IMR-90 (cell line): ENCODE measurements around the gene FABP2. TPM values are rescaled to one million over a fixed set of nuclear protein-coding genes. Genes with fewer than 3 reads are reported as not detected.
A peak's percentile ranks its signal among the peaks of the same experiment; 100 is the strongest.

Source experiments
- ATAC-seq: fragments of 200-7000 bp; cut with Tn5 transposase; 2 replicates; pipeline ENCODE4 v1.9.1; 2020; ENCODE audit warnings: low read depth, mild to moderate bottlenecking, moderate library complexity
- BruUV-seq: library from RNA; stranded (reverse); fragments of 400-500 nt; replicated peaks from 2 replicates; lab custom pipeline; 2021; lab: Mats Ljungman, UMichigan
- CTCF ChIA-PET: fragments of 300-600 bp; formaldehyde crosslinking; extraction: SDS; loops from one replicate; lab custom pipeline; 2021; ENCODE audit warnings: antibody characterized with exemption; lab: Yijun Ruan, JAX
- POLR2A ChIA-PET: fragments of 300-600 bp; sonication (Branson Sonifier 250); formaldehyde crosslinking; loops from one replicate; lab custom pipeline; 2022; ENCODE audit warnings: antibody characterized with exemption; ENCODE audit not compliant: unreplicated experiment; lab: Charles Lee
- DNase-seq: peaks from one replicate; pipeline ENCODE4 v3.0.0; 2013
- H2AFZ ChIP-seq: replicated peaks from 2 replicates; pipeline ENCODE3; 2013; ENCODE audit warnings: low read length, mild to moderate bottlenecking; ENCODE audit not compliant: poor library complexity
- H2AK5ac ChIP-seq: 2 replicates; pipeline ENCODE4 v1.6.1; 2013; ENCODE audit warnings: low read depth, low read length, inconsistent platforms
- H2AK9ac ChIP-seq: replicated peaks from 2 replicates; pipeline ENCODE3; 2013; ENCODE audit warnings: mild to moderate bottlenecking, low read depth, low read length, moderate library complexity; ENCODE audit not compliant: poor library complexity
- H2BK120ac ChIP-seq: 2 replicates; pipeline ENCODE4 v1.6.1; 2013; ENCODE audit warnings: low read depth, low read length, inconsistent platforms
- H2BK15ac ChIP-seq: 3 replicates; pipeline ENCODE4 v1.6.1; 2013; ENCODE audit warnings: low read depth, low read length, inconsistent platforms
- H2BK20ac ChIP-seq: 2 replicates; pipeline ENCODE4 v1.6.1; 2013; ENCODE audit warnings: low read depth, mild to moderate bottlenecking, inconsistent platforms, low read length, moderate library complexity
- H2BK5ac ChIP-seq: 2 replicates; pipeline ENCODE4 v1.6.1; 2013; ENCODE audit warnings: mild to moderate bottlenecking, low read depth, low read length, inconsistent platforms; ENCODE audit not compliant: poor library complexity, severe bottlenecking
- H3K14ac ChIP-seq: replicated peaks from 2 replicates; pipeline ENCODE4 v1.6.1; 2013; ENCODE audit warnings: low read depth, low read length, inconsistent platforms
- H3K18ac ChIP-seq: 2 replicates; pipeline ENCODE4 v1.6.1; 2013; ENCODE audit warnings: low read depth, low read length, control low read depth
- H3K23ac ChIP-seq: 2 replicates; pipeline ENCODE4 v1.6.1; 2013; ENCODE audit warnings: low read depth, low read length, inconsistent platforms
- H3K27ac ChIP-seq: 2 replicates; pipeline ENCODE4 v1.5.1; 2013; ENCODE audit warnings: mild to moderate bottlenecking, control low read depth, low read length; ENCODE audit not compliant: insufficient read depth
- H3K27me3 ChIP-seq: 2 replicates; pipeline ENCODE4 v1.6.1; 2013; ENCODE audit warnings: low read length; ENCODE audit not compliant: control insufficient read depth, insufficient read depth
- H3K36me3 ChIP-seq: 2 replicates; pipeline ENCODE4 v1.6.1; 2013; ENCODE audit warnings: low read length, mixed read lengths; ENCODE audit not compliant: control insufficient read depth, insufficient read depth
- H3K4ac ChIP-seq: 2 replicates; pipeline ENCODE4 v1.6.1; 2013; ENCODE audit warnings: low read depth, low read length, inconsistent platforms
- H3K4me1 ChIP-seq: 2 replicates; pipeline ENCODE4 v1.6.1; 2013; ENCODE audit warnings: low read length, mixed read lengths; ENCODE audit not compliant: control insufficient read depth, insufficient read depth
- H3K4me2 ChIP-seq: 2 replicates; pipeline ENCODE4 v1.6.1; 2013; ENCODE audit warnings: low read depth, mild to moderate bottlenecking, control low read depth, low read length, moderate library complexity
- H3K4me3 ChIP-seq: 2 replicates; pipeline ENCODE4 v1.5.1; 2013; ENCODE audit warnings: low read depth, mild to moderate bottlenecking, control low read depth, low read length, moderate library complexity; ENCODE audit not compliant: insufficient read depth
- H3K56ac ChIP-seq: 2 replicates; pipeline ENCODE4 v1.6.1; 2013; ENCODE audit warnings: low read length, inconsistent platforms; ENCODE audit not compliant: insufficient read depth; ENCODE audit errors: extremely low read depth
- H3K79me1 ChIP-seq, 2 experiments: 2 replicates each; pipeline ENCODE4 v1.6.1; 2013; ENCODE audit warnings: low read length in 2 of 2, inconsistent platforms in 1 of 2, low read depth in 1 of 2
- H3K9ac ChIP-seq: 2 replicates; pipeline ENCODE4 v1.6.1; 2013; ENCODE audit warnings: low read depth, low read length, control low read depth
- H3K9me1 ChIP-seq: 2 replicates; pipeline ENCODE4 v1.6.1; 2013; ENCODE audit warnings: low read length, inconsistent platforms; ENCODE audit not compliant: insufficient read depth
- H3K9me3 ChIP-seq: 2 replicates; pipeline ENCODE4 v1.6.1; 2013; ENCODE audit warnings: low read length; ENCODE audit not compliant: control insufficient read depth, insufficient read depth
- H4K20me1 ChIP-seq: 2 replicates; pipeline ENCODE4 v1.6.1; 2013; ENCODE audit warnings: low read length, inconsistent platforms; ENCODE audit not compliant: insufficient read depth
- H4K5ac ChIP-seq: 2 replicates; pipeline ENCODE4 v1.6.1; 2013; ENCODE audit warnings: mild to moderate bottlenecking, low read depth, low read length, control low read depth
- H4K8ac ChIP-seq, 2 experiments: 2 replicates each; pipeline ENCODE4 v1.6.1; 2013; ENCODE audit warnings: low read depth in 2 of 2, low read length in 2 of 2, control low read depth in 1 of 2, inconsistent platforms in 1 of 2
- H4K91ac ChIP-seq: 2 replicates; pipeline ENCODE4 v1.6.1; 2013; ENCODE audit warnings: low read depth, low read length, inconsistent platforms; ENCODE audit not compliant: insufficient read depth
- BHLHE40 ChIP-seq: fragments of 150-350 bp; IDR thresholded peaks from 2 replicates; pipeline ENCODE4 v1.6.1; 2016; ENCODE audit warnings: mild to moderate bottlenecking, low read depth, low read length
- CHD1 ChIP-seq: IDR thresholded peaks from 2 replicates; pipeline ENCODE4 v1.6.1; 2012; ENCODE audit warnings: low read depth, low read length, improper control_type of control experiment
- MAFK ChIP-seq: IDR thresholded peaks from 2 replicates; pipeline ENCODE4 v1.6.1; 2012; ENCODE audit warnings: low read depth, low read length, improper control_type of control experiment
- MAZ ChIP-seq: IDR thresholded peaks from 2 replicates; pipeline ENCODE4 v1.6.1; 2012; ENCODE audit warnings: low read depth, mild to moderate bottlenecking, low read length, improper control_type of control experiment, moderate library complexity, borderline replicate concordance
- MXI1 ChIP-seq: IDR thresholded peaks from 2 replicates; pipeline ENCODE4 v1.6.1; 2012; ENCODE audit warnings: low read depth, mild to moderate bottlenecking, low read length, moderate library complexity, borderline replicate concordance
- NFE2L2 ChIP-seq: fragments of 150-350 bp; IDR thresholded peaks from 2 replicates; pipeline ENCODE4 v1.6.1; 2016; ENCODE audit warnings: low read depth, mild to moderate bottlenecking, low read length
- RCOR1 ChIP-seq: IDR thresholded peaks from 2 replicates; pipeline ENCODE4 v1.6.1; 2012; ENCODE audit warnings: mild to moderate bottlenecking, low read length, improper control_type of control experiment; ENCODE audit not compliant: insufficient replicate concordance
- RFX5 ChIP-seq: IDR thresholded peaks from 2 replicates; pipeline ENCODE4 v1.8.0; 2012; ENCODE audit warnings: low read depth, mild to moderate bottlenecking, low read length, moderate library complexity
- WGBS, 2 experiments: methylation state at CpG; one replicate each; pipeline versions ENCODE4 v1.1.5 to v1.1.7; 2013; ENCODE audit warnings: missing lambda C conversion rate in 2 of 2; ENCODE audit not compliant: insufficient read length in 1 of 2; ENCODE audit errors: extremely low coverage in 2 of 2; 5-methylcytosine and 5-hydroxymethylcytosine counted together
- dilution Hi-C: fragments of 300-500 bp; cut with HindIII; formaldehyde crosslinking; loops from one replicate; pipeline ENCODE4 v1.14.3; 2018; ENCODE audit warnings: low sequenced_read_pairs; ENCODE audit not compliant: unreplicated experiment
- in situ Hi-C: fragments of 300-500 bp; cut with MboI; formaldehyde crosslinking; loops from 3 replicates; pipeline ENCODE4 v1.14.3; 2019; ENCODE audit warnings: low sequenced_read_pairs, inconsistent platforms, mixed read lengths
- intact Hi-C: fragments of 100-400 bp; cut with micrococcal nuclease; formaldehyde crosslinking; loops from 2 replicates; pipeline ENCODE4 v1.10.0; 2022
- polyA plus RNA-seq, 3 experiments: library from polyadenylated mRNA; depleted of rRNA; stranded (reverse); fragments of >200 nt; gene quantifications; 2 replicates each; pipeline ENCODE4 v1.2.3, GENCODE V29; 2012; ENCODE audit warnings: low replicate concordance in 1 of 3
- total RNA-seq: library from RNA; depleted of rRNA; stranded (reverse); fragments of >200 nt; gene quantifications from 2 replicates; pipeline ENCODE4 v1.2.3, GENCODE V29; 2012
- TF ChIP-seq, protein P1 (sequence below): fragments of 150-350 bp; IDR thresholded peaks from 2 replicates; pipeline ENCODE4 v1.6.1; 2017; ENCODE audit warnings: mild to moderate bottlenecking, antibody characterized with exemption, low read length, low read depth
- TF ChIP-seq, protein P2 (sequence below): fragments of 150-350 bp; IDR thresholded peaks from 2 replicates; pipeline ENCODE4 v1.6.1; 2016; ENCODE audit warnings: low read depth, mild to moderate bottlenecking, low read length, moderate library complexity, borderline replicate concordance
- TF ChIP-seq, protein P3 (sequence below): conservative IDR thresholded peaks from 2 replicates; pipeline ENCODE4 v1.5.1; 2012; ENCODE audit warnings: mild to moderate bottlenecking, low read depth, low read length, improper control_type of control experiment

The FABP2 gene
- total and polyA plus RNA-seq, 2 of the 4 experiments (the other 2 are of a cell fraction), result not detected

DNA sequence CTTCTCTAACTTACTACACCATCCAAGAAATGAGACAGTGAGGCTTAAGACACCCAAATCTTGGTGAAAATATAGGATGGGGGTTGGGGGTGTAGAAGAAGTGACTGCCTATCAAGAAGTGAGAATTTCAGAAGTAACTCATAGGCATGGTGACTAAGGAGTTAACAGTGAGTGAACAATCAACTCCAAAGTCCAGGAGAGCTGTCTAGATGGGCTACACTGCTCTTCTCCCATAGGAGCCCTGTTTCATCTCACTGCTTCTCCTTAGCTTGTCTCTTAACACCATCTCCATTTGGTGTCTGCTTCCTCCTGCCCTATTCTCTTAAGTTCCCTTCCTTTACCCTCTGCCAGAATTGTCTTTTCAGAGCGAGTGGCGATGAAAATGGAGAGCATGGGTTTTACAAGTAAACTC, 22.7 kb downstream of the FABP2 start:
- Histone ChIP-seq H2BK20ac (peak overlapping the region; percentile 0; the same call in 1 of the 2 replicates), H4K8ac (peak overlapping the region; percentile 91 to 98), H3K23ac (peak overlapping the region; percentile 99), H2BK5ac (peak overlapping the region; percentile 92), H3K27ac (peak overlapping the region; percentile 90), H3K36me3 (peaks cover 11% of the 10 kb centered on the region), H3K56ac (peak overlapping the region; percentile 97), H4K5ac (peak overlapping the region; percentile 88; the same call in 1 of the 2 replicates), H3K79me1 (peaks cover 5 to 38% of the 10 kb centered on the region in 2 experiments; a peak in 3 of 4 replicates), H2AK5ac (peak overlapping the region; percentile 97), H3K4me3 (peak overlapping the region; percentile 70), H3K9me1 (0 out of 2 replicates have a peak, but pooled peaks cover 3% of the 10 kb centered on the region), H3K4ac (peak overlapping the region; percentile 98), H3K14ac (peak overlapping the region; percentile 100), H2AK9ac (peak overlapping the region; percentile 63), H3K4me2 (peak overlapping the region; percentile 86), H3K9ac (peak overlapping the region; percentile 97), H2AFZ (no peak overlapping the region), H2BK15ac (peak overlapping the region; percentile 6; the same call in 1 of the 3 replicates), H4K91ac (peak overlapping the region; percentile 98), H2BK120ac (peak overlapping the region; percentile 83), H3K27me3 (no peaks in the 10 kb centered on the region), H3K18ac (peak overlapping the region; percentile 73; the same call in 1 of the 2 replicates), H3K4me1 (no peaks in the 10 kb centered on the region; the same call in 1 of the 2 replicates), H3K9me3 (0 out of 2 replicates have a peak, but pooled peaks cover 2% of the 10 kb centered on the region), H4K20me1 (no peaks in the 10 kb centered on the region)
- WGBS, 2 experiments, result no CpG with 5 or more reads among the region's 2 CpGs
- peak; percentile 28 for DNase-seq
- peak; percentile 6 for ATAC-seq
- CTCF ChIA-PET, result no interaction called here
- POLR2A ChIA-PET, result interaction anchor here (0.6 to 1.1 kb wide), 3 partner anchors 311 to 326 kb away, joined by 3 to 7 read pairs (median 5); no protein-coding TSS in a partner anchor
- dilution Hi-C loops (loop anchor here (10.0 kb wide), 1 partner anchor 324 kb away; no protein-coding TSS in a partner anchor), intact Hi-C loops (no loop called here), in situ Hi-C loops (no loop called here)
- TF ChIP-seq NFE2L2 (no peak), RFX5 (no peak), BHLHE40 (no peak), MAFK (no peak), MXI1 (no peak), RCOR1 (no peak), CHD1 (no peak), MAZ (no peak)
- TF ChIP-seq, protein P1, sequence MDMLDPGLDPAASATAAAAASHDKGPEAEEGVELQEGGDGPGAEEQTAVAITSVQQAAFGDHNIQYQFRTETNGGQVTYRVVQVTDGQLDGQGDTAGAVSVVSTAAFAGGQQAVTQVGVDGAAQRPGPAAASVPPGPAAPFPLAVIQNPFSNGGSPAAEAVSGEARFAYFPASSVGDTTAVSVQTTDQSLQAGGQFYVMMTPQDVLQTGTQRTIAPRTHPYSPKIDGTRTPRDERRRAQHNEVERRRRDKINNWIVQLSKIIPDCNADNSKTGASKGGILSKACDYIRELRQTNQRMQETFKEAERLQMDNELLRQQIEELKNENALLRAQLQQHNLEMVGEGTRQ, result no peak
- TF ChIP-seq, protein P2, sequence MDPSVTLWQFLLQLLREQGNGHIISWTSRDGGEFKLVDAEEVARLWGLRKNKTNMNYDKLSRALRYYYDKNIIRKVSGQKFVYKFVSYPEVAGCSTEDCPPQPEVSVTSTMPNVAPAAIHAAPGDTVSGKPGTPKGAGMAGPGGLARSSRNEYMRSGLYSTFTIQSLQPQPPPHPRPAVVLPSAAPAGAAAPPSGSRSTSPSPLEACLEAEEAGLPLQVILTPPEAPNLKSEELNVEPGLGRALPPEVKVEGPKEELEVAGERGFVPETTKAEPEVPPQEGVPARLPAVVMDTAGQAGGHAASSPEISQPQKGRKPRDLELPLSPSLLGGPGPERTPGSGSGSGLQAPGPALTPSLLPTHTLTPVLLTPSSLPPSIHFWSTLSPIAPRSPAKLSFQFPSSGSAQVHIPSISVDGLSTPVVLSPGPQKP, result no peak
- TF ChIP-seq, protein P3, sequence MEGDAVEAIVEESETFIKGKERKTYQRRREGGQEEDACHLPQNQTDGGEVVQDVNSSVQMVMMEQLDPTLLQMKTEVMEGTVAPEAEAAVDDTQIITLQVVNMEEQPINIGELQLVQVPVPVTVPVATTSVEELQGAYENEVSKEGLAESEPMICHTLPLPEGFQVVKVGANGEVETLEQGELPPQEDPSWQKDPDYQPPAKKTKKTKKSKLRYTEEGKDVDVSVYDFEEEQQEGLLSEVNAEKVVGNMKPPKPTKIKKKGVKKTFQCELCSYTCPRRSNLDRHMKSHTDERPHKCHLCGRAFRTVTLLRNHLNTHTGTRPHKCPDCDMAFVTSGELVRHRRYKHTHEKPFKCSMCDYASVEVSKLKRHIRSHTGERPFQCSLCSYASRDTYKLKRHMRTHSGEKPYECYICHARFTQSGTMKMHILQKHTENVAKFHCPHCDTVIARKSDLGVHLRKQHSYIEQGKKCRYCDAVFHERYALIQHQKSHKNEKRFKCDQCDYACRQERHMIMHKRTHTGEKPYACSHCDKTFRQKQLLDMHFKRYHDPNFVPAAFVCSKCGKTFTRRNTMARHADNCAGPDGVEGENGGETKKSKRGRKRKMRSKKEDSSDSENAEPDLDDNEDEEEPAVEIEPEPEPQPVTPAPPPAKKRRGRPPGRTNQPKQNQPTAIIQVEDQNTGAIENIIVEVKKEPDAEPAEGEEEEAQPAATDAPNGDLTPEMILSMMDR, result no peak
- BruUV-seq, result no TSS peak
